ENCODE measurements around the gene INTS11.

Gene INTS11

DNA sequence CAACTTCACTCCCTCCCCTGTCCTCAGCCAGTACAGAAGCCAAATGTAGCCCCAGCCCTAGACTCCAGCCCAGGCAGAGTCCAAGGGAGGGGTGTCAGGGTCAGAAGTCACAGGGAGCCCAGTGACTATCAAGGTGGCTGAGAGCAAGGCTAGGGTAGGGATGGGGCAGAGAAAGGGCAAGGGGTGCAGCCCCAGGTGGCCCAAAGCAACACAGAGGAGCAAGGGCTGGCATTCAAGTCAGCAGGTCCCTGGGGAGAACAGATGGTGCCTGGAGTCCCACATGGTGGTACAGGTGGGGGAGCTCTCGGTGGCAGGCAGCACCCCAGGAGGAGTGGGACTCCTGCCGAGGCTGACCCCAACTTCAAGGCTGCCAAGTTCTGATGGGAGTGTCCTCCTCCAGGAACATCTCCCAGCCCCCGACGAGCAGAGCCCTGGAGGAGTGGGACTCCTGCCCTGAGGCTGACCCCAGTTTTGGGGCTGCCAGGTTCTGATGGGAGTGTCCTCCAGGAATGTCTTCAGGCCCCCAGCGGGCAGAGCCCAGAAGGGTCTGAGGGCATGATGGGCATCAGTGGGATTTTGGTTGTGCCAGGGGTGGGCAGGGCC lies 28.4 kb upstream of the INTS11 start:
- Histone ChIP-seq H3K36me3 (ENCODE audit: control insufficient read depth in 1 of 2, insufficient read depth in 2 of 2, low read length in 2 of 2) (peaks cover 30 to 31% of the 10 kb centered on the region in 2 experiments), H3K27ac (ENCODE audit: low read depth, low read length) (peak overlapping the region; percentile 42), H2BK5ac (ENCODE audit: low read depth, low read length, poor library complexity) (no peak overlapping the region), H2AFZ (ENCODE audit: insufficient read depth, low read length, poor library complexity) (no peak overlapping the region), H3K18ac (ENCODE audit: low read length) (peak overlapping the region; percentile 14), H4K12ac (ENCODE audit: low read depth, low read length) (no peak overlapping the region), H3K4me2 (ENCODE audit: low read length) (no peak overlapping the region), H3K79me2 (ENCODE audit: control insufficient read depth, insufficient read depth, low read length, poor library complexity) (peaks cover 20% of the 10 kb centered on the region), H2BK120ac (ENCODE audit: insufficient read depth, low read length, poor library complexity) (no peak overlapping the region), H3K79me1 (ENCODE audit: low read length) (peaks cover 25% of the 10 kb centered on the region), H4K8ac (ENCODE audit: low read depth, low read length) (no peak overlapping the region), H2AK5ac (ENCODE audit: low read length) (no peak overlapping the region), H3K9ac (ENCODE audit: low read length) (peak overlapping the region; percentile 18), H4K91ac (ENCODE audit: low read depth, low read length) (no peak overlapping the region), H3K23ac (ENCODE audit: low read length) (peak overlapping the region; percentile 50), H3K9me3 (ENCODE audit: insufficient read depth, low read depth, low read length) (no peaks in the 10 kb centered on the region), H3K4me1 (ENCODE audit: control insufficient read depth in 1 of 2, insufficient read depth in 2 of 2, low read length in 2 of 2) (peaks cover 27 to 36% of the 10 kb centered on the region in 2 experiments), H3K27me3 (ENCODE audit: insufficient read depth, low read length) (peaks cover 9% of the 10 kb centered on the region), H2BK12ac (ENCODE audit: low read length) (no peak overlapping the region), H3K14ac (ENCODE audit: low read length) (no peak overlapping the region), H3K4ac (ENCODE audit: low read depth, low read length) (no peak overlapping the region), H3K4me3 (ENCODE audit: low read depth, low read length) (no peak overlapping the region)
- no CpG with 5 or more reads among the region's 5 CpGs for WGBS (ENCODE audit: extremely low coverage, insufficient coverage, insufficient read length)
- DNase-seq: no peak

DNA sequence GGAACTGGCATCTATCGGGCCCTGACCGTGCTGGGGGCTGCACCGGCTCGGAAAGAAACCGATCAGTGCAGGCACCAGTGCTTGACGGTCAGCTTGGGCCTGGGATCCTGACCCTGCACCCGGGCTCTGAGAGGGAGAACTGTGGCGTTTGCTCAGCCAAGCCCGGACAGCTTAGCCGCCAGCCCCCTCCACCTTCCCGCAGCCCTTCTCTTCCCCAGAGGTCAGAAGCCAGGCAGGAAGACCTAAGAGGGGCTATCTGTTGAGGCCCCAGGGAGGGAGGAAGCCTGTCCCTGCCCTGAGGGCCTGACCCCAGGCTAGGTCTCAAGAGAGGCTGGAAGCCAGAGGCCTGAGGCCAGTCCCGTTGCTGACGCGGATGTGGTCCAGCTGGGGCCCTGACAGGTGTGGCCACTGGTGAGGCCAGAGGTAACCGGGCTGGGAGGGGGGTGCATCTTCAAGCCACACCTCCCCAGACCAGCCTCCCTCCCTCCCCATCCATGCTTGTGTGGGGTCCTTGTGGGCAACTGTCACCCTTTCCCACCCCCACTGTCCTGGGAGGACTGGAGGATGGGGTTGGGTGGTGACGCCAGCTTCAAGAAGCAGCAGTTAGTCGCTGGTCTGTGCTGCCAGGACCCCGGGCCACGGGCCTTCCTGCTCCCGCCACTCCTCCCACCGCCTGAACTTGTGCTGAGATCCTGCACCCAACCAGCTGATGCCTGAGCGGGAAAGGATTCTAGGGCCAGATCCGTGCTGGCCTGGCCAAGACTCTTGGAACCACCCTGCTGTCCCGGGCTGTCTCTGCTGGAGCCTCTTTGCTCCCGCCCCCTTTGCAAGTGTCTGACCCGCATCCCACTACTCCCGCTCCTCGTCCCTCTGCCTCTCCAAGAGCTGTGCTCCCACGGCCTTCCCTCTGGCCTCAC lies 27.3 kb upstream of the INTS11 start:
- Histone ChIP-seq H3K4me2 (ENCODE audit: low read length) (peak overlapping the region; percentile 33), H4K12ac (ENCODE audit: low read depth, low read length) (peak overlapping the region; percentile 55), H3K4ac (ENCODE audit: low read depth, low read length) (no peak overlapping the region), H3K9ac (ENCODE audit: low read length) (no peak overlapping the region), H3K79me1 (ENCODE audit: low read length) (peaks cover 18% of the 10 kb centered on the region), H4K8ac (ENCODE audit: low read depth, low read length) (peak overlapping the region; percentile 67), H4K91ac (ENCODE audit: low read depth, low read length) (peak overlapping the region; percentile 56), H3K27me3 (ENCODE audit: insufficient read depth, low read length) (peaks cover 9% of the 10 kb centered on the region), H3K14ac (ENCODE audit: low read length) (no peak overlapping the region), H3K36me3 (ENCODE audit: control insufficient read depth in 1 of 2, insufficient read depth in 2 of 2, low read length in 2 of 2) (peaks cover 30 to 31% of the 10 kb centered on the region in 2 experiments), H3K79me2 (ENCODE audit: control insufficient read depth, insufficient read depth, low read length, poor library complexity) (peaks cover 21% of the 10 kb centered on the region), H2BK120ac (ENCODE audit: insufficient read depth, low read length, poor library complexity) (no peak overlapping the region), H3K27ac (ENCODE audit: low read depth, low read length) (peak overlapping the region; percentile 35), H2BK12ac (ENCODE audit: low read length) (no peak overlapping the region), H3K23ac (ENCODE audit: low read length) (no peak overlapping the region), H2AK5ac (ENCODE audit: low read length) (peak overlapping the region; percentile 55), H3K4me1 (ENCODE audit: control insufficient read depth in 1 of 2, insufficient read depth in 2 of 2, low read length in 2 of 2) (peaks cover 31 to 43% of the 10 kb centered on the region in 2 experiments), H3K9me3 (ENCODE audit: insufficient read depth, low read depth, low read length) (no peaks in the 10 kb centered on the region), H3K4me3 (ENCODE audit: low read depth, low read length) (peak overlapping the region; percentile 3), H2BK5ac (ENCODE audit: low read depth, low read length, poor library complexity) (peak overlapping the region; percentile 32), H2AFZ (ENCODE audit: insufficient read depth, low read length, poor library complexity) (no peak overlapping the region), H3K18ac (ENCODE audit: low read length) (peak overlapping the region; percentile 61)
- no CpG with 5 or more reads among the region's 29 CpGs for WGBS (ENCODE audit: extremely low coverage, insufficient coverage, insufficient read length)
- peak; percentile 93 to 95 for DNase-seq

GRCh38 chr1:1349256-1350012 lies 25.0 kb upstream of the INTS11 start, which contains the start of gene DVL1:
TSS of gene DVL1 (minus strand) at chr1:1349418. CDS start at chr1:1349065, 353 bp downstream.
- H3K4me3 ChIP-seq (ENCODE audit: low read depth, low read length): peak within 1 kb of the TSS; percentile 91
- peak within 1 kb of the TSS; percentile 97 for H4K91ac ChIP-seq (ENCODE audit: low read depth, low read length)
- peak within 1 kb of the TSS; percentile 94 for H3K4ac ChIP-seq (ENCODE audit: low read depth, low read length)
- peaks cover 28% of the 10 kb centered on the region for H3K79me2 ChIP-seq (ENCODE audit: control insufficient read depth, insufficient read depth, low read length, poor library complexity)
- no CpG with 5 or more reads among the region's 122 CpGs for WGBS (ENCODE audit: extremely low coverage, insufficient coverage, insufficient read length)
- H2AK5ac ChIP-seq (ENCODE audit: low read length): peak within 1 kb of the TSS; percentile 87
- H3K36me3 ChIP-seq (ENCODE audit: control insufficient read depth in 1 of 2, insufficient read depth in 2 of 2, low read length in 2 of 2): peaks cover 25 to 30% of the 10 kb centered on the region in 2 experiments
- peak within 1 kb of the TSS; percentile 98 for H3K9ac ChIP-seq (ENCODE audit: low read length)
- peak within 1 kb of the TSS; percentile 82 for H4K12ac ChIP-seq (ENCODE audit: low read depth, low read length)
- DNase-seq: peak in 1 of 2 donors; percentile 79
- H2AFZ ChIP-seq (ENCODE audit: insufficient read depth, low read length, poor library complexity): peak within 1 kb of the TSS; percentile 78
- H2BK120ac ChIP-seq (ENCODE audit: insufficient read depth, low read length, poor library complexity): peak within 1 kb of the TSS; percentile 62
- no peak within 1 kb of the TSS for H3K23ac ChIP-seq (ENCODE audit: low read length)
- H3K18ac ChIP-seq (ENCODE audit: low read length): peak within 1 kb of the TSS; percentile 96
- no peaks in the 10 kb centered on the region for H3K9me3 ChIP-seq (ENCODE audit: insufficient read depth, low read depth, low read length)
- peaks cover 5% of the 10 kb centered on the region for H3K27me3 ChIP-seq (ENCODE audit: insufficient read depth, low read length)
- peaks cover 27 to 47% of the 10 kb centered on the region in 2 experiments for H3K4me1 ChIP-seq (ENCODE audit: control insufficient read depth in 1 of 2, insufficient read depth in 2 of 2, low read length in 2 of 2)
- no peak within 1 kb of the TSS for H2BK12ac ChIP-seq (ENCODE audit: low read length)
- H2BK5ac ChIP-seq (ENCODE audit: low read depth, low read length, poor library complexity): peak within 1 kb of the TSS; percentile 85
- peak within 1 kb of the TSS; percentile 95 for H3K4me2 ChIP-seq (ENCODE audit: low read length)
- H3K79me1 ChIP-seq (ENCODE audit: low read length): peaks cover 14% of the 10 kb centered on the region
- H3K14ac ChIP-seq (ENCODE audit: low read length): peak within 1 kb of the TSS; percentile 96
- peak within 1 kb of the TSS; percentile 98 for H4K8ac ChIP-seq (ENCODE audit: low read depth, low read length)
- peak within 1 kb of the TSS; percentile 94 for H3K27ac ChIP-seq (ENCODE audit: low read depth, low read length)
